ENCODE results near the gene B3GALT5. TPM values are rescaled to one million over a fixed set of nuclear protein-coding genes. Genes with fewer than 3 reads are reported as not detected.
"Not testable (repeated sequence)": the region's sequence is repeated elsewhere in the genome, so short reads cannot be mapped to it uniquely, and the experiment has no call there.

Gene B3GALT5
- total RNA-seq, 1 donor from 2014 or later, result 1.9 TPM

- Mint-ChIP-seq H3K27me3 (ENCODE audit: low read depth) (no peaks in the 10 kb centered on the region), H3K9me3 (no peaks in the 10 kb centered on the region), H3K36me3 (ENCODE audit: low read depth) (no peaks in the 10 kb centered on the region), H3K4me3 (no peak overlapping the region), H3K27ac (ENCODE audit: unreplicated experiment) (no peak overlapping the region), H3K4me1 (no peaks in the 10 kb centered on the region)
- no peak for TF ChIP-seq CTCF (conservative IDR thresholded peaks at IDR 0.05)
- no peak for DNase-seq (ENCODE audit: low read depth, low spot score)
Measured at GRCh38 chr21:39576518-39577128, 36.1 kb upstream of the B3GALT5 start.

DNA sequence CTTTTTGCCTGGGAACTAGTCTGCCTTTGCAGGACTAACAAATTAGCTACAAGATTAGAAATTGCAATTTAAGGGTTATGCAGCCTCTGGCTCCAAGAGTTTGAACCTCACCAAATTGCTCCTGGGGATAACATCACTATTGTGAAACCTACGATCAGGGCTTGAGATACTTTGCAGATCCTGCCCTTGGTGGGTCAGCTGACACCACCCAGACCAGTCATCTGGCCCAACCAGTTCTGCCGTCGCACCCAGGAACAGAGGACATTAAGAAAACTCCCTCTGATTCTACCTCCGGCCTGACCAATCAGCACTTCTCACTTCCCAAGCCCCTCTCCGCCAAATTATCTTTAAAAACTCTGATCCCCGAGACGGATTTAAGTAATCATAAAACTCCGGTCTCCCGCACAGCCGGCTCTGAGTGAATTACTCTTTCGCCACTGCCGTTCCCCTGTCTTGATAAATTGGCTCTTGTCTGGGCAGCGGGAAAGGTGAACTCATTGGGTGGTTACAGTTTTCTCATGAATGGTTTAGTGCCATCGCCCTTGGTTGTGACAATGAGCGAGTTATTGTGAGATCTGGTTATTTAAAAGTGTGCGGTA lies 32.9 kb upstream of the B3GALT5 start:
- peaks cover 2% of the 10 kb centered on the region for H3K36me3 Mint-ChIP-seq (ENCODE audit: low read depth)
- H3K27ac Mint-ChIP-seq (ENCODE audit: unreplicated experiment), result no peak overlapping the region
- H3K9me3 Mint-ChIP-seq, result no peaks in the 10 kb centered on the region
- TF ChIP-seq CTCF (conservative IDR thresholded peaks at IDR 0.05), result no peak
- no peak for DNase-seq (ENCODE audit: low read depth, low spot score)
- H3K4me1 Mint-ChIP-seq, result no peaks in the 10 kb centered on the region
- H3K27me3 Mint-ChIP-seq (ENCODE audit: low read depth), result no peaks in the 10 kb centered on the region
- no peak overlapping the region for H3K4me3 Mint-ChIP-seq

GRCh38 chr21:39580744-39581143 lies 32.0 kb upstream of the B3GALT5 start:
- no peak for DNase-seq (ENCODE audit: low read depth, low spot score)
- Mint-ChIP-seq H3K4me1 (no peaks in the 10 kb centered on the region), H3K4me3 (no peak overlapping the region), H3K36me3 (ENCODE audit: low read depth) (peaks cover 4% of the 10 kb centered on the region), H3K27me3 (ENCODE audit: low read depth) (no peaks in the 10 kb centered on the region), H3K27ac (ENCODE audit: unreplicated experiment) (no peak overlapping the region), H3K9me3 (peaks cover 5% of the 10 kb centered on the region)
- no peak for TF ChIP-seq CTCF (conservative IDR thresholded peaks at IDR 0.05)

DNA sequence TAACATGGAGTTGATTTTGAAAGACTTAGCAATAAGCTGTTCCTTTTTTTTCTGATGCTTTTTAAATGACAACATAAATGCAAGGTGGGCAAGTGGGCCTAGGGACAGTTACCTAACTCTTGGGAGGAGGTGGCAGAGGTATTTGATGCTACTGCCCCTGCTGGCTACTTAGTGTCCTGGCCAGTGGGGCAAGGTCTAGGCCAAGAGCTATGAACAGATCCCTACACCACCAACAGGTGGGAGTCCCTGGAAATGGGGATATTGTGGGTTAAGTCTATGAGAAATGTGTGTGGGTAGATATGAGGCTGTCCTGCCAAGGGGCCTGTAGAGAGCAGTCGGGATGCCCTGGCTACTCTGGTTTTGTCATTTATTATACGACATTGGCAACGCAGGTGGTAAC lies 31.3 kb upstream of the B3GALT5 start:
- Mint-ChIP-seq H3K9me3 (peaks cover 8% of the 10 kb centered on the region), H3K36me3 (ENCODE audit: low read depth) (peaks cover 7% of the 10 kb centered on the region), H3K27me3 (ENCODE audit: low read depth) (no peaks in the 10 kb centered on the region), H3K4me3 (no peak overlapping the region), H3K27ac (ENCODE audit: unreplicated experiment) (no peak overlapping the region), H3K4me1 (no peaks in the 10 kb centered on the region)
- DNase-seq (ENCODE audit: low read depth, low spot score), result no peak
- TF ChIP-seq CTCF (conservative IDR thresholded peaks at IDR 0.05), result no peak

DNA sequence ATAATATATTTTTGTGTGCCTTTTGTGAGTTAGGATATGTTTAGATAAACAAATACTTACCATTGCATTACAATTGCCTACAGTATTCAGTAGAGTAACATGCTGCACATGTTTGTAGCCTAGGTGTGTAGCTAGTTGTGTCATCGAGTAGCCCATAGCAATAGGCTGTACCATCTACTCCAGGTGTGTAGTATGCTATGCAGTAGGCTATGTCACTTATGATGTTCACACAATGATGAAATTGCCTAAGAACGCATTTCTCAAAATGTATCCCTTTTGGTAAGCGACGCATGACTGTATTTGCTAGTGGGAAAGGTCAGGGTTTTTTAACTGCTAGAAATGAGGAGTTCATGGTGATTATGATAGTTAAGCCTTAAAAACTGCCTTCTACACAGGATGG lies 30.0 kb upstream of the B3GALT5 start:
- no peak for DNase-seq (ENCODE audit: low read depth, low spot score)

DNA sequence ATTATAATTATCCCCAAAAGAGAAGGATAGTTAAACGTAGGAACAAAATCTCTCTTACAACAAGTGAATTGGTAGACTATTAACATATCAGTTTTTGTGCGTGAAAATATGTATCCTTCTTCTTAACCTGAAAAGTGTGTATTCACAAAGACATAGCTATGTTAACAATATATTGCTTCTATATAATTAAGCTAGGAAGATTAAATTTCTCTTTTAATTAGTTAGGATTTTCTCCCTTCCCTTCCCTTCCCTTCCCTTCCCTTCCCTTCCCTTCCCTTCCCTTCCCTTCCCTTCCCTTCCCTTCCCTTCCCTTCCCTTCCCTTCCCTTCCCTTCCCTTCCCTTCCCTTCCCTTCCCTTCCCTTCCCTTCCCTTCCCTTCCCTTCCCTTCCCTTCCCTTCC lies 29.2 kb upstream of the B3GALT5 start:
- not testable (repeated sequence) for H3K36me3 Mint-ChIP-seq (ENCODE audit: low read depth); H3K4me3 Mint-ChIP-seq; H3K27me3 Mint-ChIP-seq (ENCODE audit: low read depth); H3K27ac Mint-ChIP-seq (ENCODE audit: unreplicated experiment); DNase-seq (ENCODE audit: low read depth, low spot score); H3K9me3 Mint-ChIP-seq; H3K4me1 Mint-ChIP-seq

More for the DNA sequence above, 30.0 kb upstream of the B3GALT5 start:
- Mint-ChIP-seq H3K27ac (ENCODE audit: unreplicated experiment) (no peak overlapping the region), H3K9me3 (peaks cover 8% of the 10 kb centered on the region), H3K27me3 (ENCODE audit: low read depth) (no peaks in the 10 kb centered on the region), H3K4me3 (no peak overlapping the region), H3K4me1 (no peaks in the 10 kb centered on the region), H3K36me3 (ENCODE audit: low read depth) (peaks cover 7% of the 10 kb centered on the region)
- TF ChIP-seq CTCF (conservative IDR thresholded peaks at IDR 0.05), result no peak
